Peyer's patch (tissue), 4 donors: Measurements from ENCODE around the gene CYP39A1.

Source experiments
- CTCF ChIP-seq, 6 experiments: fragments of 450-650 bp in 4 of 6; fragments of 200-600 bp in 2 of 6; sonication (generic) in 1 of 6; IDR thresholded peaks; one replicate each; pipeline ENCODE4 v1.5.1; 2017 to 2019; ENCODE audit warnings: antibody characterized with exemption in 6 of 6, mild to moderate bottlenecking in 3 of 6, moderate library complexity in 1 of 6
- POLR2A ChIP-seq, 2 donors: fragments of 450-650 bp; IDR thresholded peaks; one replicate each; pipeline ENCODE4 v1.5.1; 2017; ENCODE audit warnings: antibody characterized with exemption in 2 of 2, mild to moderate bottlenecking in 2 of 2, moderate library complexity in 2 of 2

- TF ChIP-seq CTCF (IDR thresholded peaks at IDR 0.05) (no peak), POLR2A (IDR thresholded peaks at IDR 0.05) (no peak)
These were observed 3.6 kb downstream of the CYP39A1 start for GRCh38 chr6:46648869-46649492.
